ENCODE data around the gene CROCC.

DNA sequence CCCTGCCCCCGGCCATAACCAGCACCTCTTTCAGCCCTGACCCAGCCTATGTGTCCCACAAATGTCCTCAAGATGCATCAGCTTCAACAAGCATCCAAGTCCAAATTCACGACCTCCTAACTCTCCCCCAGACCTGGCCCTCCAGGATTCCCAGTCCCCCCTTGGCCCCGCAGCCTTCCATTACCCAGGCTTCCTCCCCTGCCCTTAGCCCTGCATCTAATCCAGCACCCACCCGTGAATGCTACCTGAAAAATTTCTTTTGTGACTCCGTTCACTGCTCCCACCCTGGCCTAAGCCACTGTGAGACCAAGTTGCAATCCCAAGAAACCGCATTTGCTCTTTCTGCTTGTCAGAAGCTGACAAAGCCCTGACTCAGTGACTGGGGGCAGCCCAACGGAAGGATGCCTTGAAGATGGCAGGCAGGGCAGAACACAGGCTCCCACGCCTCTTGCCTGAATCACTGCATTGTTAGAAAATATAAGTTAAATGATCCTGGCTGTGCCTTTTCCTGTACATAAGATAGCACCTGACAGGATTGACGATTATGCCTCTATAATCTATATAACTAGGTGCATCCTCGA lies 59.6 kb downstream of the CROCC start:
- TF ChIP-seq SMC3 (conservative IDR thresholded peaks at IDR 0.05; ENCODE audit: insufficient read depth, low read depth, low read length) (no peak), TCF7 (IDR thresholded peaks at IDR 0.05; ENCODE audit: borderline replicate concordance) (no peak), BACH1 (tag; IDR thresholded peaks at IDR 0.05) (no peak), ARID2 (IDR thresholded peaks at IDR 0.05) (no peak)
